CD4-positive, alpha-beta T cell treated with Interleukin-12 subunit alpha and Interleukin-12 subunit beta, for 1 hour (primary cell): Measurements from ENCODE around the gene CFAP77.

Source experiments
- DNase-seq: peaks from one replicate; pipeline ENCODE4 v3.0.0-alpha.2; 2020

The CFAP77 gene

GRCh38 chr9:132609829-132610228 is 199.8 kb downstream of the CFAP77 start:
- DNase-seq, result no peak

GRCh38 chr9:132610661-132611060 is 200.7 kb downstream of the CFAP77 start:
- no peak for DNase-seq

GRCh38 chr9:132614324-132614723 is 204.3 kb downstream of the CFAP77 start:
- DNase-seq, result no peak

- DNase-seq, result no peak
Measured at GRCh38 chr9:132615774-132616173, 205.8 kb downstream of the CFAP77 start.

GRCh38 chr9:132616725-132617124 is 206.7 kb downstream of the CFAP77 start:
- no peak for DNase-seq

GRCh38 chr9:132622159-132622558 is 212.1 kb downstream of the CFAP77 start:
- no peak for DNase-seq
